Upper lobe of left lung (tissue), 4 donors: ENCODE data around the gene DOCK10.

Experiments
- EP300 ChIP-seq, 4 donors: sonication (generic); formaldehyde crosslinking; IDR thresholded peaks; one replicate each; pipeline ENCODE4 v1.5.1; 2017; ENCODE audit warnings: antibody characterized with exemption in 4 of 4, control low read depth in 2 of 4
- POLR2AphosphoS5 ChIP-seq, 2 donors: sonication (generic); formaldehyde crosslinking; IDR thresholded peaks; one replicate each; pipeline ENCODE4 v1.5.1; 2017; ENCODE audit warnings: antibody characterized with exemption in 2 of 2
- TF ChIP-seq, protein P1 (sequence below), 6 experiments: fragments of 450-650 bp in 4 of 6; fragments of 200-600 bp in 2 of 6; sonication (generic) in 2 of 6; IDR thresholded peaks; one replicate each; pipeline ENCODE4 v1.5.1; 2016 to 2019; ENCODE audit warnings: antibody characterized with exemption in 6 of 6

DNA sequence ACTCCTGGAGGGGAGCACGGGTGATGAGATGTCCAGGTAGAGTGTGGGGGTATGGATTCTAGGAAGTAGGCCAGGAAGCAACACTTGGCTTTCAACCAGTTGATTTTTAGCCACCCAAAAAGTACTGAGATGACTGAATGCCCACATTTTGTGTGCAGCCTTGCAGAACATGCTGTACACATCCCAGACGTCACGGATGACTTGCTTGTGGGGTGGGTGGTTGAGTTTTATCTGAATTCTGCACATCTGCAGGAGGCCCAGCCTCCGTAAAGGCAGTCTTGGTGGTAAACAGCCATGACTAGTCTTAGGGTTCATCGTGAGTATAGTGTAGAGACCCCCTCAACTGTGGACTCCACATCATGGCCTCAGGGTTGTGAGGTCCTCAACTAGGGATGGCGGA is 272.8 kb downstream of the DOCK10 start:
- TF ChIP-seq, protein P1, sequence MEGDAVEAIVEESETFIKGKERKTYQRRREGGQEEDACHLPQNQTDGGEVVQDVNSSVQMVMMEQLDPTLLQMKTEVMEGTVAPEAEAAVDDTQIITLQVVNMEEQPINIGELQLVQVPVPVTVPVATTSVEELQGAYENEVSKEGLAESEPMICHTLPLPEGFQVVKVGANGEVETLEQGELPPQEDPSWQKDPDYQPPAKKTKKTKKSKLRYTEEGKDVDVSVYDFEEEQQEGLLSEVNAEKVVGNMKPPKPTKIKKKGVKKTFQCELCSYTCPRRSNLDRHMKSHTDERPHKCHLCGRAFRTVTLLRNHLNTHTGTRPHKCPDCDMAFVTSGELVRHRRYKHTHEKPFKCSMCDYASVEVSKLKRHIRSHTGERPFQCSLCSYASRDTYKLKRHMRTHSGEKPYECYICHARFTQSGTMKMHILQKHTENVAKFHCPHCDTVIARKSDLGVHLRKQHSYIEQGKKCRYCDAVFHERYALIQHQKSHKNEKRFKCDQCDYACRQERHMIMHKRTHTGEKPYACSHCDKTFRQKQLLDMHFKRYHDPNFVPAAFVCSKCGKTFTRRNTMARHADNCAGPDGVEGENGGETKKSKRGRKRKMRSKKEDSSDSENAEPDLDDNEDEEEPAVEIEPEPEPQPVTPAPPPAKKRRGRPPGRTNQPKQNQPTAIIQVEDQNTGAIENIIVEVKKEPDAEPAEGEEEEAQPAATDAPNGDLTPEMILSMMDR (IDR thresholded peaks at IDR 0.05), result no peak
- TF ChIP-seq POLR2AphosphoS5 (IDR thresholded peaks at IDR 0.05), result no peak
- no peak for TF ChIP-seq EP300 (IDR thresholded peaks at IDR 0.05)
